ENCODE results near the gene SFRP5. TPM values are rescaled to one million over a fixed set of nuclear protein-coding genes. Genes with fewer than 3 reads are reported as not detected.
A peak's percentile ranks its signal among the peaks of the same experiment; 100 is the strongest.

The SFRP5 gene
- total RNA-seq, 1 donor from 2014 or later, result not detected

DNA sequence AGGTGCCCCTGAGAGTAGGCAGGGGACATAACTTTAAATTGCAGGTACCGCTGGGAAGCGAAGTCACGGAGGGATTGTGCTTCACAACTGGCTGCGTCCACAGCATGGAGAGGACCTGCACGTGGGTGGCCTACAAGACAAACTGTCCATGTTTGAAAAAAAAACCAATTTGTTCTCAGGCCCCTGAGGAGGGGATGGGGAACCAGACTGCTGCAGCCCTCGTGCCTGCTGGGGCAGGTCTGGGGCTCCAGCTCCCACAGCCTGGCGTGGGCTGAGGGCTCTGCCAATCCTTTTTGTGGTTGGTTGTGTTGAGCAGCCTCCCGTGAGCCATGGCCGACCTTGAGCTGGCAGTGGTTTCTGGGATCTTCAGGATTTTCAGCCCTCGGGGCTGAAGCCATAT is 9.7 kb downstream of the SFRP5 start:
- Mint-ChIP-seq H3K27me3 (ENCODE audit: unreplicated experiment) (no peaks in the 10 kb centered on the region), H3K4me3 (ENCODE audit: unreplicated experiment) (no peak overlapping the region), H3K4me1 (ENCODE audit: unreplicated experiment) (peaks cover 23% of the 10 kb centered on the region), H3K36me3 (ENCODE audit: unreplicated experiment) (peaks cover 7% of the 10 kb centered on the region), H3K27ac (ENCODE audit: unreplicated experiment) (no peak overlapping the region), H3K9me3 (ENCODE audit: unreplicated experiment) (no peaks in the 10 kb centered on the region)
- no peak for DNase-seq (ENCODE audit: extremely low spot score, unreplicated experiment)
- TF ChIP-seq, protein P1, sequence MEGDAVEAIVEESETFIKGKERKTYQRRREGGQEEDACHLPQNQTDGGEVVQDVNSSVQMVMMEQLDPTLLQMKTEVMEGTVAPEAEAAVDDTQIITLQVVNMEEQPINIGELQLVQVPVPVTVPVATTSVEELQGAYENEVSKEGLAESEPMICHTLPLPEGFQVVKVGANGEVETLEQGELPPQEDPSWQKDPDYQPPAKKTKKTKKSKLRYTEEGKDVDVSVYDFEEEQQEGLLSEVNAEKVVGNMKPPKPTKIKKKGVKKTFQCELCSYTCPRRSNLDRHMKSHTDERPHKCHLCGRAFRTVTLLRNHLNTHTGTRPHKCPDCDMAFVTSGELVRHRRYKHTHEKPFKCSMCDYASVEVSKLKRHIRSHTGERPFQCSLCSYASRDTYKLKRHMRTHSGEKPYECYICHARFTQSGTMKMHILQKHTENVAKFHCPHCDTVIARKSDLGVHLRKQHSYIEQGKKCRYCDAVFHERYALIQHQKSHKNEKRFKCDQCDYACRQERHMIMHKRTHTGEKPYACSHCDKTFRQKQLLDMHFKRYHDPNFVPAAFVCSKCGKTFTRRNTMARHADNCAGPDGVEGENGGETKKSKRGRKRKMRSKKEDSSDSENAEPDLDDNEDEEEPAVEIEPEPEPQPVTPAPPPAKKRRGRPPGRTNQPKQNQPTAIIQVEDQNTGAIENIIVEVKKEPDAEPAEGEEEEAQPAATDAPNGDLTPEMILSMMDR (IDR thresholded peaks at IDR 0.05), result no peak

DNA sequence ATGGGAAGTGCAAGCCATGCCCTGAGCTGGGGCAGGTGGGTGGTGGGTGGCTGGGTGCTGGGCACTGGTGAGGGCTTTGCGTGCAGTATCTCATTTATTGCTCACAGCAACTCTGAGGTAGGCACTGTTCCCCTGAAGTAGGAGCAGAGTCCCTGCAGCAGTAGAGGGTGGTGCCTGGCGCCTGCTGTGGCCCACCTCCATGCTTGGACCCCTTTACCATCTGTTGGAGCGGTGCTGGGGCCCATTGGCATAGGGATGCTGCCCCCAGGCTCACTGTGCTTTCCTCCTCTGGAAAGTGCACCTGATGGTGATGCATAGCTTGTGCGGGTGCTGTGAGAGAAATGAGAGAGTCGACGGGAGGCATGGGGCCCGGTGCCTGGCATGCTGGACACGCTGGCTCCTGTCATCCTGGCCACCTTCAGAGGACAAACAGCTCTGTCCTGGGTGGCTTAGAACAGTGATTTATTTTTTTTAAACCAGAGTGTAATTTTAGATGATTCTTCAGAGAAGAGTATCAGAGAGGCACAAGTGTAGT is 10.4 kb downstream of the SFRP5 start:
- no peaks in the 10 kb centered on the region for H3K9me3 Mint-ChIP-seq (ENCODE audit: unreplicated experiment)
- no peak for DNase-seq (ENCODE audit: extremely low spot score, unreplicated experiment)
- no peak overlapping the region for H3K27ac Mint-ChIP-seq (ENCODE audit: unreplicated experiment)
- peaks cover 21% of the 10 kb centered on the region for H3K4me1 Mint-ChIP-seq (ENCODE audit: unreplicated experiment)
- TF ChIP-seq, protein P1 (IDR thresholded peaks at IDR 0.05), result no peak
- H3K4me3 Mint-ChIP-seq (ENCODE audit: unreplicated experiment), result no peak overlapping the region
- H3K36me3 Mint-ChIP-seq (ENCODE audit: unreplicated experiment), result peaks cover 14% of the 10 kb centered on the region
- no peaks in the 10 kb centered on the region for H3K27me3 Mint-ChIP-seq (ENCODE audit: unreplicated experiment)

DNA sequence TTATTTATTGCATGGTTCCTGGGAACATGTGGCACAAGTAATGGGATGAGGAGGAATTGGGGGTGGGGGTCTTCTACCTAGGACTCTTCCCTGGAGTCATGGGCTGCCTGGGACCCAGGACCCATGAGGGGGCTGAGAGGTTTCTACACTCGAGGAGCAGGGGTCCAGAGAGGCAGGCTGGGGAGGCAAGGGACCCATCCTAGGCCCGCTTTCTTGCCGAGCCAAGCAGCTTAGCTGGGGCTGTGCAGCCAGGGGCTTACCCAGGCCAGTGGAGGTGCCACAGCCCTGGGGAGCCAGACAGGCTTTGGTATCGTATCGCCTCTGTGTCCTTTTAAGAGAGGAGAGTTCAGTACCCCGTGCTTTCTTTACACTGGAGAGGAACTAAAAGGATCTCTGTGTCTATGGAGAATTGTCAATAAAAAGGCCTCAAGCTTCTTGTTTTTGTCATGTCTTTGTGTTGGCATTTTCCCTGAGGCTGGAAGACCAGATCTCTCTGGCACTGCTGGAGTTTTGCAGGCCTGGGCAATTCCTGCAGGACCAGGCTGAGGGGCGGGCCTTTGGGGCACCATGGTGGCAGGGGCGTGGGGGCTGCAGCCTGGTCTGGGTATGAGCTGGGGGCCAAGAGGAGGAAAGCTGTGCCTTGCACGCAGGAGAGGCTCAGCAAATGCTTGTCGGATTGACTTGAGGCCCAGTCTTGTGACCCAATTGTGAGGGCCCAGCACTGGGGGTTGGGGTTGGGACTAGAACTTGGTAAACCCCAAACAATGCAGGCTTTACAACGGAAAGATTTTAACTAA is 11.1 kb downstream of the SFRP5 start:
- H3K36me3 Mint-ChIP-seq (ENCODE audit: unreplicated experiment), result peaks cover 14% of the 10 kb centered on the region
- no peak overlapping the region for H3K27ac Mint-ChIP-seq (ENCODE audit: unreplicated experiment)
- peaks cover 21% of the 10 kb centered on the region for H3K4me1 Mint-ChIP-seq (ENCODE audit: unreplicated experiment)
- H3K27me3 Mint-ChIP-seq (ENCODE audit: unreplicated experiment), result no peaks in the 10 kb centered on the region
- H3K4me3 Mint-ChIP-seq (ENCODE audit: unreplicated experiment), result no peak overlapping the region
- H3K9me3 Mint-ChIP-seq (ENCODE audit: unreplicated experiment), result no peaks in the 10 kb centered on the region
- TF ChIP-seq, protein P1 (IDR thresholded peaks at IDR 0.05), result no peak
- no peak for DNase-seq (ENCODE audit: extremely low spot score, unreplicated experiment)

DNA sequence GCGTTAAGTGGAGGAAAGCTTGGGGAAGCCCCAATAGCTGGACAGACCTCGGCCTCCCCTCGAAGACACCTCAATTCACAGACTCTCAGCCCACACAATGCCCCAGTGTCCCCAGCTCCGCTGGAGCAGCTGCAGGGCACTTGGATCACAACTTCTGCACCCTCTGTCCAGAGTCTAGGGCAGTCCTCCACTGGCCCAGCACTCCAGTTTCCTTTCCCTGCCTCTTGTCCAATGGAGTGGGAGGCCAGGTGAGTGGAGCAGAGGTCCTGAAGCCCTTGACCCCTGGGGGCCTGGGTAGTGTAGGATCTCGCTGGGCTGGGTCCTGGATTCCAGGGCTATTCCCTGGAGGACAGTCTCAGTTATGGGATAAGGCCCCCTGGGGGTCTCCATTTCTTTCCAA is 11.9 kb downstream of the SFRP5 start:
- H3K36me3 Mint-ChIP-seq (ENCODE audit: unreplicated experiment), result peaks cover 18% of the 10 kb centered on the region
- TF ChIP-seq, protein P1 (IDR thresholded peaks at IDR 0.05), result no peak

DNA sequence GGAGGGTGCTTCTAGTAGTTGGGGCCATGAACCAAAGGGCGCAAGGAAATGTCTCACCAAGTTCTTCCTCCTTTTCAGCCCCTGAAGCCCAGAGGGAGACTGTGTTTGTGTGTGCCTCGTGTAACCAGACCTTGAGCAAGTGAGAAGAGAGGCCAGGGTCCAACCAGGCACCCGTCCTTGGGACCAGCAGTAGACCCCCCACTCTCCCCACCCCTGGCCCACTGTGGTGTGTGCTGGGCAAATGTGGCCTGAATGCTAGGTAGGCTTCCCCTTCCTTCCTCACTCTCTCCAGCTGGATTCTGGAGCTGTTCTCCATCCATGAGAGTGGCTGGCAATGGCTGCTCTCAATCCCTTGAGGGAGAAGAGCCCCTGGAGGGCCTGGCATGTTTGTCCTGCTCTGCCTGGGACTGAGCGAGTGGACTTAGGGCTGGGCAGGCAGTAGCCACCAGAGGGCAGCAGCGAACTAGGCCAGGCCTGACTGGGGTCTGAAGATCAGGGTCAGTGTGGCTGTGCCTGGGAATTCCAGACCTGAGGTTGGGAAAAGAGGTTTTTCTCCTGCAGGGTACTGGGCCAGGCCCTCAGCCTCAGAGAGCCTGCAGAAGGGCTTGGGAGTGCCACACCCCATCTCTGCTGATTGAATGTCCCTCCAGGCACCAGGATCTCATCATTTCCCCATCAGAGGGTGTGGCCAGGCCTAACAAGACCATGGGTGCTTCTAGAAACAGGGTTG is 12.5 kb downstream of the SFRP5 start:
- peaks cover 20% of the 10 kb centered on the region for H3K4me1 Mint-ChIP-seq (ENCODE audit: unreplicated experiment)
- no peaks in the 10 kb centered on the region for H3K9me3 Mint-ChIP-seq (ENCODE audit: unreplicated experiment)
- DNase-seq (ENCODE audit: extremely low spot score, unreplicated experiment), result peak; percentile 90
- TF ChIP-seq, protein P1 (IDR thresholded peaks at IDR 0.05), result peak; percentile 90
- H3K4me3 Mint-ChIP-seq (ENCODE audit: unreplicated experiment), result no peak overlapping the region
- H3K27me3 Mint-ChIP-seq (ENCODE audit: unreplicated experiment), result no peaks in the 10 kb centered on the region
- no peak overlapping the region for H3K27ac Mint-ChIP-seq (ENCODE audit: unreplicated experiment)
- H3K36me3 Mint-ChIP-seq (ENCODE audit: unreplicated experiment), result peaks cover 23% of the 10 kb centered on the region

More for the DNA sequence above, 11.9 kb downstream of the SFRP5 start:
- Mint-ChIP-seq H3K27ac (ENCODE audit: unreplicated experiment) (no peak overlapping the region), H3K9me3 (ENCODE audit: unreplicated experiment) (no peaks in the 10 kb centered on the region), H3K4me1 (ENCODE audit: unreplicated experiment) (peaks cover 21% of the 10 kb centered on the region), H3K27me3 (ENCODE audit: unreplicated experiment) (no peaks in the 10 kb centered on the region), H3K4me3 (ENCODE audit: unreplicated experiment) (no peak overlapping the region)
- no peak for DNase-seq (ENCODE audit: extremely low spot score, unreplicated experiment)
